HCT116 (cell line): ENCODE measurements around the gene KRT85. TPM values are rescaled to one million over a fixed set of nuclear protein-coding genes. Genes with fewer than 3 reads are reported as not detected.

Source experiments
- ATAC-seq: fragments of 200-7000 bp; cut with Tn5 transposase; 2 replicates; pipeline ENCODE4 v1.9.1; 2020; ENCODE audit warnings: mild to moderate bottlenecking, moderate library complexity
- BruUV-seq: library from RNA; stranded (reverse); fragments of 400-500 nt; replicated peaks from 2 replicates; lab custom pipeline; 2021; lab: Mats Ljungman, UMichigan
- CTCF ChIA-PET: fragments of 300-600 bp; sonication (Branson Sonifier 250); formaldehyde crosslinking; loops from one replicate; lab custom pipeline; 2021; ENCODE audit warnings: antibody characterized with exemption; lab: Charles Lee
- POLR2A ChIA-PET: fragments of 300-600, 350-600 bp; sonication (Branson Sonifier 250); formaldehyde crosslinking; loops from one replicate; lab custom pipeline; 2021; ENCODE audit warnings: antibody characterized with exemption; lab: Charles Lee
- RAD21 ChIA-PET, 2 experiments: fragments of 300-600 bp; sonication (Branson Sonifier 250); formaldehyde crosslinking; loops; one replicate each; lab custom pipeline; 2023; ENCODE audit warnings: low total read pairs in 2 of 2; ENCODE audit not compliant: uncharacterized antibody in 2 of 2, unreplicated experiment in 2 of 2, low non-redundant PET in 1 of 2; lab: Charles Lee
- DNase-seq: peaks from one replicate; pipeline ENCODE4 v3.0.0-alpha.2; 2010; ENCODE audit warnings: low read depth, low spot score
- H2AFZ ChIP-seq: fragments of 200-600 bp; shearing (Covaris generic), sonication (generic); 2 replicates; pipeline ENCODE4 v1.6.1; 2017; ENCODE audit warnings: low read depth, mixed run types, mixed read lengths, antibody characterized with exemption, low read length; ENCODE audit not compliant: poor library complexity, severe bottlenecking
- H3K27ac ChIP-seq: 2 replicates; pipeline ENCODE4 v1.5.1; 2012; ENCODE audit warnings: low read depth, low read length
- H3K27me3 ChIP-seq: fragments of 200-600 bp; sonication (generic); 2 replicates; pipeline ENCODE4 v1.6.1; 2016; ENCODE audit warnings: mixed run types, low read length, mixed read lengths; ENCODE audit not compliant: insufficient read depth
- H3K36me3 ChIP-seq, 2 experiments: fragments of 200-500 bp in 1 of 2; fragments of 200-600 bp in 1 of 2; sonication (Bioruptor generic) in 1 of 2; sonication (generic) in 1 of 2; 2 replicates each; pipeline versions ENCODE4 v1.5.1 to v1.6.1; 2014 to 2016; ENCODE audit warnings: low read length in 2 of 2, inconsistent platforms in 1 of 2, mixed read lengths in 1 of 2, mixed run types in 1 of 2; ENCODE audit not compliant: insufficient read depth in 2 of 2, control insufficient read depth in 1 of 2
- H3K4me1 ChIP-seq, 2 experiments: fragments of 200-600 bp in 1 of 2; sonication (generic) in 1 of 2; 2 replicates each; pipeline versions ENCODE4 v1.5.1 to v1.6.1; 2012 to 2017; ENCODE audit warnings: low read length in 2 of 2, inconsistent platforms in 1 of 2, mild to moderate bottlenecking in 1 of 2, mixed read lengths in 1 of 2, mixed run types in 1 of 2, moderate library complexity in 1 of 2; ENCODE audit not compliant: insufficient read depth in 2 of 2, control insufficient read depth in 1 of 2
- H3K4me2 ChIP-seq: fragments of 200-600 bp; sonication (generic); 2 replicates; pipeline ENCODE4 v1.6.1; 2017; ENCODE audit warnings: mixed run types, low read length, mixed read lengths
- H3K4me3 ChIP-seq, 2 experiments: fragments of 200-600 bp in 1 of 2; sonication (generic) in 1 of 2; replicated peaks in 1 of 2; 2 replicates each; pipeline ENCODE4 v1.5.1; 2011 to 2016; ENCODE audit warnings: low read length in 2 of 2, control low read depth in 1 of 2, low read depth in 1 of 2, mild to moderate bottlenecking in 1 of 2, mixed read lengths in 1 of 2, mixed run types in 1 of 2
- H3K79me2 ChIP-seq: fragments of 200-600 bp; sonication (generic); 2 replicates; pipeline ENCODE4 v1.6.1; 2017; ENCODE audit warnings: mild to moderate bottlenecking, mixed run types, low read length, moderate library complexity, mixed read lengths; ENCODE audit not compliant: insufficient read depth
- H3K9ac ChIP-seq: fragments of 200-600 bp; sonication (generic); 2 replicates; pipeline ENCODE4 v1.6.1; 2016; ENCODE audit warnings: low read length, mixed read lengths
- H3K9me2 ChIP-seq: fragments of 200-600 bp; sonication (generic), shearing (Covaris generic); 2 replicates; pipeline ENCODE4 v1.6.1; 2017; ENCODE audit warnings: mixed run types, mild to moderate bottlenecking, moderate library complexity; ENCODE audit not compliant: insufficient read depth
- H3K9me3 ChIP-seq, 2 experiments: fragments of 200-500 bp in 1 of 2; fragments of 200-600 bp in 1 of 2; sonication (Bioruptor generic) in 1 of 2; sonication (generic) in 1 of 2; 2 replicates each; pipeline ENCODE4 v1.6.1; 2014 to 2017; ENCODE audit warnings: low read length in 2 of 2, mixed read lengths in 2 of 2, inconsistent platforms in 1 of 2, low read depth in 1 of 2, mild to moderate bottlenecking in 1 of 2, mixed run types in 1 of 2, moderate library complexity in 1 of 2; ENCODE audit not compliant: control insufficient read depth in 1 of 2, insufficient read depth in 1 of 2
- H4K20me1 ChIP-seq: fragments of 200-600 bp; sonication (generic), shearing (Covaris generic); 2 replicates; pipeline ENCODE4 v1.6.1; 2017; ENCODE audit warnings: mixed run types, mild to moderate bottlenecking, moderate library complexity; ENCODE audit not compliant: insufficient read depth
- ELF1 ChIP-seq: IDR thresholded peaks from 2 replicates; pipeline ENCODE4 v1.6.1; 2012; ENCODE audit warnings: low read depth, borderline replicate concordance
- POLR2AphosphoS5 ChIP-seq: IDR thresholded peaks from 2 replicates; pipeline ENCODE4 v1.6.1; 2011; ENCODE audit warnings: mild to moderate bottlenecking, low read depth, low read length, moderate library complexity
- TCF7L2 ChIP-seq: IDR thresholded peaks from 2 replicates; pipeline ENCODE4 v1.7.0; 2011; ENCODE audit warnings: borderline replicate concordance, inconsistent platforms; ENCODE audit not compliant: insufficient read depth, insufficient read length; ENCODE audit errors: extremely low read depth
- ZBTB33 ChIP-seq: IDR thresholded peaks from 2 replicates; pipeline ENCODE4 v1.6.1; 2011; ENCODE audit warnings: mild to moderate bottlenecking, low read length, moderate library complexity; ENCODE audit not compliant: insufficient replicate concordance; ENCODE audit errors: extremely low read depth
- intact Hi-C: fragments of 100-400 bp; cut with micrococcal nuclease; formaldehyde crosslinking; loops from 2 replicates; pipeline ENCODE4 v1.10.0; 2022
- total RNA-seq: library from RNA; stranded (reverse); gene quantifications from one replicate; pipeline ENCODE4 v1.2.1, GENCODE V29; 2021; ENCODE audit not compliant: unreplicated experiment

The KRT85 gene
- total RNA-seq, 1 experiment from 2014 or later = not detected

GRCh38 chr12:52377266-52377665, 10.0 kb upstream of the KRT85 start:
- CTCF ChIA-PET = interaction anchor here (1.8 kb wide), 1 partner anchor 493 kb away, joined by 5 read pairs; no protein-coding TSS in a partner anchor

More at GRCh38 chr12:52377266-52377665, 10.0 kb upstream of the KRT85 start:
- POLR2A ChIA-PET = no interaction called here
- Histone ChIP-seq H3K9me2 (no peaks in the 10 kb centered on the region), H3K9ac (no peak overlapping the region), H3K4me3 (no peak overlapping the region), H3K27ac (no peak overlapping the region), H3K4me2 (no peak overlapping the region), H3K9me3 (peaks cover 0 to 10% of the 10 kb centered on the region in 2 experiments; a peak in 1 of 4 replicates), H3K4me1 (0 out of 4 replicates have a peak, but pooled peaks cover 0 to under 1% of the 10 kb centered on the region in 2 experiments), H4K20me1 (no peaks in the 10 kb centered on the region), H3K79me2 (no peaks in the 10 kb centered on the region)
- BruUV-seq = no TSS peak
- no peak for ATAC-seq
- TF ChIP-seq ZBTB33 = no peak
- no peak for TF ChIP-seq POLR2AphosphoS5
- TF ChIP-seq ELF1 = no peak
- no peak for TF ChIP-seq TCF7L2
- TF ChIP-seq, all 23 proteins: peak for 0
- RAD21 ChIA-PET = no interaction called here
- Histone ChIP-seq H3K27me3 (no peaks in the 10 kb centered on the region), H2AFZ (no peak overlapping the region), H3K36me3 (no peaks in the 10 kb centered on the region)
- no peak for DNase-seq
- intact Hi-C loops = no loop called here
